CD4-positive, alpha-beta T cell treated with Interleukin-15 for 4 hours (primary cell): ENCODE measurements around the gene TPP1.

ENCODE experiments used
- DNase-seq: peaks from one replicate; pipeline ENCODE4 v3.0.0-alpha.2; 2020; ENCODE audit warnings: low spot score

TPP1 gene

GRCh38 chr11:6646918-6647679, 27.9 kb upstream of the TPP1 start:
- DNase-seq = peak; percentile 17

GRCh38 chr11:6646576-6646917, 27.3 kb upstream of the TPP1 start:
- DNase-seq = no peak

DNA sequence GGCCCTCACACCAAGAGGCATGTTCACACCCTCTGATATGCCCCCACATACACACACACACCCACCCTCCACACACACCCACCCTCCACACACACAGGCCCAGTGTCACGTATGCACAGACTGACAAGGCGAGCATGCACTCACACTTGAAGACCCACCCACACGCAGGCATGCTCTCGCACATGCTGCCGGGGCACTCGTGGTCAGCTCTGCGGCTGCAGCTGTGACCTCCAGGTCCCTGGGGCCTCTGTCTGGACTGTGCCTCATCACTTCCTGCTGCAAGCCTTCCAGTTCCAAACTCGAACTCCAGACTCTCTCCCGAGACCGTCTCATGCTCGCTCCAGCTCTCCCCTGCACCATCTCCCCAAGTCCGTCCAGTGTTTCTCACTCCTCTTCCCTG, 26.8 kb upstream of the TPP1 start:
- no peak for DNase-seq

- DNase-seq = no peak
These were observed 23.7 kb upstream of the TPP1 start for GRCh38 chr11:6642957-6643356.

- DNase-seq = no peak
These were observed 21.9 kb upstream of the TPP1 start for GRCh38 chr11:6640985-6641701.

DNA sequence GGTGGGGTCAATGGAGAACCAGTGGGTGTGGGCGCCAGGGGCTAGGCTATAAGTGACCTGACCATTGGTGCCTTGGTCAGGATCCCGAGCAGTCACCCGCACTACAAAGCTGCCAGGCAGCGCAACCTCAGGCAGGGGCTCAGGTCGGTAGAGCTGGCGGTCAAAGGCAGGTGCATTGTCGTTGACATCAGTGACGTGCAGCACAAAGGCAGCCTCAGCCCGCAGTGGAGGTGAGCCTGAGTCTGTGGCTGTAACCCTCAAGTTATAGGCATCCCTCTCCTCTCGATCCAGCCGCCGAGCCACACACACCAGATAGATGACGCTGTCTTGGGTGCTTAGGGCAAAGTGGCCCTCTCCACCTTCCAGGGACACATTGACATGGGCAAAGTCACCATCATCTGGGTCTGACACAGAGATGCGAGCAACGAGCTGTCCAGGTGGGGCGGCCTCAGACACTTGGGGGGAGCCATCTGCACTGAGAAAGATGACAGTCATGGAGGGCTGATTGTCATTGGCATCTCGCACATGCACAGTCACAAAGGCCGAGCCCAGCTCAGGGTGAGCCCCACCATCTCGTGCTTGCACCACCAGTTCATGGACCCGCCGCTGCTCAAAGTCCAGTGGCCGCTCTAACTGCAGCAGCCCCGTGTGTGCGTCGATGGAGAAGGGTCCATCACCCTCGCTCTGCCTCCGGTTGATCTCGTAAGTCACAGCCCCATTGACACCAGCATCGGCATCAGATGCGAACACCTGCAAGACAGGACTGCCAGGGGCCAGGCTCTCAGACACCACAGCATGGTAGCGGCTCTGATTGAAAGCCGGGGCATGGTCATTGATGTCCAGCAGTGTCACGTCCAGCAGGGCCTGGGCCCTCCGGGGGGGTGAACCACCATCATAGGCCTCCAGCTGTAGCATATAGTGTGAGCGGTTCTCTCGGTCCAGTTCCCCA, 21.1 kb upstream of the TPP1 start:
- DNase-seq = no peak

DNA sequence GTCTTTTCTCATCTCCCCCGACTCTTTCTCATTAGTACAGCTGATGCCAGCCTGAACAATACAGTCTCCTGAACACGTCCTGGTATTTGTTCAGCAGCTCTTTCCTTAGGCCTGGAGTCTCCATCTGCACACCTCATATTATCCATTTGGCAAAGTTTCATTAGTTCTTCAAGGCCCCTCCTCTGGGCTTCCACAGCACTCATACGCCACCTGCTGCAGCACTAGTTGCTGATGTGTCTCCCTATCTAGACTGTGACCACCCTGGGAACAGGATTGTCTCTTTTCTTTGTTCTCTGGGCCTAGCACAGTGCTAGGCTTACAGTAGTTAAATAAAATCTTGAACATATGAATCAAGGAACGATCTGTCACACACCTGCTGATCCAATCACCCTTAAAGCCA, 19.2 kb upstream of the TPP1 start:
- DNase-seq = no peak

DNA sequence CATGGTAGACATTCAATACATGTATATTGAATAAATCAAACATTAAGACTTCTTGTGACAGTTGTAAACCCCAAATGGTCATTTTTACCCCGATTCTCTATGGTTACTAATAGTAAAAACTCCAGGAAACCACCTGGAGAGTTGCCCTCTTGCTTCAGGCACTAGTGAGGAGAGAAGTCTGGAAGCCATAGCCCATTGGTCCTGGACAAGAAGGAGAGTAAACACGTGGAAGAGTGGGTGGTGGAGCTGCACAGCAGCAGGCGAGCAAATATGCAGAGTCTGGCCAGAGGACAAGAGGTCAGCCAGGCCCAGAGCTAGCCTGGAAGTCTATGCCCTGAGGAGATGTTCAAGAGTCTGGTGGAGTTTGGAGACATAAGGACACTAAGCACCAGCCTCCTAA, 18.6 kb upstream of the TPP1 start:
- no peak for DNase-seq

DNA sequence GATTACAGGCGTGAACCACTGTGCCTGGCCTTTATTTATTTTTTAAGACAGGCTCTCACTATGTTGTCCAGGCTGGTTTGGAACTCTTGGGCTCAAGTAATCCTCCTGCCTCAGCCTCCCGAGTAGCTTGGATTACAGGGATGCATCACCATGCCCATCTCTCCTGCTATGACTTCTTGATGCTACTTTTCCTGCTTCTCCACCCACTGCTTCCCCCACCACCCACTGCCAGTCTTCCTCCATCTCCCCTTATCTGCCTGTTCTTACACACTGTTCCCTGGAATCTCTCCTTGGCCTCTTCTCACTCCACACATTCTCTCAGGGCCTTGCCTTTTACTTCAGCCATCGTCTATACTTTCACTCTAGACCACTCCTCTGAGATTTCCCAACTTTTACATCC, 17.3 kb upstream of the TPP1 start:
- no peak for DNase-seq

DNA sequence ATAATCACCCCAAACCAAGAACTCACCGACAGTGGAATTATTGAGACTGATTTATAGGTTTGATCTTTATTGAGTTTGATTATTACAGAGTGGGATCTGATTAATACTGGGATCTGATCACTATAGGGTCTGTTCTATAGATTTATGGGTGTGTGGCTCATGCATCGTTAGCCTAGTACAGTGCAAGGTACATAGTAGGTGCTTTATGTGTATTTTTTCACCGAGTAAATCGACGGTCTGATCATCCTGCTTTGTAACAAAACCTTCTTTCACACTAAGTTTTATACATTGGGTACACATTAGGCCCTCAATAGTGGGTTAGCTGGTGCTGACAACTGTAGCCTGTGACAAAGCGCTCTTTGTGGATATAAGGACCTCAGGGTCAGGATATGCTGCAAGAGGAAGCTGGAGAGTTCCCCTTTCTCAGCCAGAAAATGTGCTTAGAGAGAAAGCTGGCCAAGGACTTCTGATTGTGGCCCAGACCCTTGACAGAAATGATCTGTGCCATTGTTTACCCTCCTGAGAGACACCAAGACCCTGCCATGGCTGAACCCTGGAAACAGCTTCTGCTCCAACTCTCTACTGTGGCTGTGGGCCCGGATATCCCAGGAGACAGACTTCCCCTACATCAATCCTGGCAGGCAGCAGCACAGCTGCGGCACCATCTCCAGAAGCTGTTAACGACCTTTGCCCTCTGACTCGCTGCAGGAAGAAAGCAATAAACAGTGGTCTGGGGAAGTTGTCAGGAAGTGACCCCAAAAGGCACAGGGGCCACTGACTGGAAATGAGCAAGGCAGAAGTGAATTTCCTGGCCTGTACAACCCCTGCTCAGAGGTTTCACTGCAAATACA, 16.1 kb upstream of the TPP1 start:
- DNase-seq = no peak

DNA sequence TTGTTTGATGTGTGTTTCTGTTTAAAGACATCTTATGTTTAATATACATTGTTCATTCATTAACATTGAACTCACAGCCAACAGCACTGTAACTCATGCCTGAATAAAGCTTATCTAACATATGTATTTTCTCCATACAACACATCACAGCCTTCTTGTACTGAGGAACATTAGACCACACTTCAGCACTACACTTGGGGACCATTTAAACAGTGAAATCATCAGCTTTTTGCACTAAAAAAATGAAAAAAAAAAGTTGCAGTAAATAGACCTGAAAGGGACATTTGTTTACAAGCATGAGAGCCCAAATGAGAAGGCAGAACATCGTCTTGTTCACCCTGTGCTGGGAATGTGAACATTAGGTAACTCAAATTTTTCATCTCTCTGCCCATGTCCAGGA, 15.3 kb upstream of the TPP1 start:
- DNase-seq = no peak

DNA sequence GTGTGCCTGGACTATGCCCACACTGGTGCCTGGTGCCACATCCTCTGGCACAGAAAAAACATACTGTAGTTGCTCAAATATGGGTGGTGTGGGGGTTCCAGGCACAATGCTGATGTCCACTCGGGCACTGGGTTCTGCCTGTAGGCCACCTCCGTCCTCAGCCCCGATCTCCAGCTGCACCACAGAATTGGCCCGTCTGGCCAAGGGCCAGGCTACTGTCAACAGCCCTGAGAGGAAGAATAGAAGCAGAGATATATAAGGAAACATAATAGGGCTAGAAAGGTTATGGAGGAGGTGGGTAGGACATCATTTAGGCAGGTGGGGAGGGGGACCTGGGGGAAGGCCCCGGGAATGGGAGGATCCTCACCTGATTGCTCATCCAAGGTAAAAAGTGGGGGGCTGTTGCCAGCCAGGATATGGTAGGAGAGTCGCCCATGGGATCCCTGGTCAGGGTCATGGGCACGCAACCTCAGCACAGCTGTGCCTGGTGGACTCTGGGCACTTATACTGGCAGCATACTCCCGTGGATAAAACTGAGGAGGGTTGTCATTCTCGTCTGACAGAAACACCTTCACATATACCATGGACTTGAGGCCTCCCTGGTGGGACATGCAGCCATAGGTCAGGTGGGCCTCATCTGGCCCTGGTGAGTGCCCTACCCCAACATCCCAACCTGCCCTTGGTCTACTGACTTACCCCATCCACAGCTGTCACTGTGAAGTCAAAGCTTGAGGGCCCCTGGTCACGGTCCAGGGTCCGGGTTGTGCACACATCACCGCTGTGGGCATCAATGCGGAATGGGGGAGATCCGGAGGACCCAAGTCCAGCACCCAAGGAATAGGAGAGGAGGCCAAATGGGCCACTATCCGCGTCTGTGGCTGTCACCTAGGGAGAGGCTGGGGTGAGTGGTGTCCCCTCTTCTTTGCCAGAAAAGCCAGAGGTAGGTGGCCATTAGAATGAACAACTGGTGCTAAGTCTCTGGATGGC, 14.5 kb upstream of the TPP1 start:
- DNase-seq = no peak

- no peak for DNase-seq
These were observed 13.2 kb upstream of the TPP1 start for GRCh38 chr11:6632116-6633073.

- DNase-seq = no peak
These were observed 12.2 kb upstream of the TPP1 start for GRCh38 chr11:6631361-6631890.

DNA sequence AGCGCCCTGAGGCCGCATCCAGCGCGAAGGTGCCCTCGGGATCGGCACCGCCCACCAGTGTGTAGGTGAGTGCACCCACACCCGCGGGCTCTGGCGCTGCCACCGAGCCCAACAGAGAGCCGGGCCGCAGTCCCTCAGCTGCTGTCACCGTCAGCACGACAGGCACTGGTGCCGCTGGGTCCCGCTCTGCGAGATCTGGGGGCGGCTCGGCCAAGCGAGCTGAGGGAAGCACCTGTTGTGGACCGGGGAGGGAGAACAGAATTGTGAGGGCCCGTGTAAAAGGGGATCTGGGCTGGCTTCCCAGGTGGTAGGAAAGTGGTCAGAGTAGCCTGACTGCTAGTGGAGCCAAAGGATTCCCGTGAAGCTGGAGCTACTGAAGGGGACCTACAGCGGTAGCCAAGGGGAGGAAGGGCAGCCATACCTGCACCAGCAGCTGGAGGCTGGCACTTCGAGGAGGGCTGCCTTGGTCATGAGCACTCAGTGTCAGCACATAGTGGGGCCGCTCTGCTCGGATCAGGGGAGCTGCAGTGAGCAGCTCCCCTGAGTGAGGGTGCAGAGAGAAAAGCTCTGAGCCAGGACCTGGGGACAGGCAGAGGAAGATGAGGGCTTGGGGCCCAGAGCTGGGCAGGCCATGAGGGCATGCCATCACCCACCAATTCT, 11.5 kb upstream of the TPP1 start:
- DNase-seq = no peak

DNA sequence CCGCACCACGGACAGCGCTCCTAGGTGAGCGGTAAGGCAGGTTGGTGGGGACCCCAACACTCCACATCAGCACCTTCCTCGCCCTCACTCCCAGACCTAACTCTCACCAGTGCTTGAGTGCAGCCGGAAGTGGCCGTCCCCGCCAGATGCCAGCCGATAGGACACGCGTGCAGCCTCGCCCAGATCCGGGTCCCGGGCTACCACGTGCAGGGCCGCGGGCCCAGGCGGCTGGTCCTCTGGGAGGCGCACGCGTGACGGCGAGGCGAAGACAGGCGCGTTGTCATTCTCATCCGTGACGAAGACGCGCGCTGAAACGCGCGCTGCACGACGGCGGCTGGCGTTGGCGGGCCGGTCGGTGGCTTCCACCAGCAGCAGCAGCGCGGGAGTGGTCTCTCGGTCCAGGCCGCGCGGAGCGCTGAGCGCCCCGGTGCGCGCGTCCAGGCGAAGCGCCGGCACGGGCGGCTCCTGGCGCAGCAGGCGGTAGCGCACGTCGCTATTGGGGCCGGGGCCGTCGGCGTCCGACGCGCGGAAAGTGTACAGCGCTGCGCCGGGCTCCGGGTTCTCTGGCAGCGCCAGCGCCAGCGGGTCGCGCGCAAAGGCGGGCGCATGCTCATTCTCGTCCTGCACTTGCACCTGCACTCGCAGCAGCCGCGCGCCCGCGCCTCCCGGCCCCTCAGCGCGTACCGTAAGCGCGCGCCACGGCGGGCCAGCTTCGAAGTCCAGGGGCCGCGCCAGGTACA, 10.8 kb upstream of the TPP1 start:
- no peak for DNase-seq

DNA sequence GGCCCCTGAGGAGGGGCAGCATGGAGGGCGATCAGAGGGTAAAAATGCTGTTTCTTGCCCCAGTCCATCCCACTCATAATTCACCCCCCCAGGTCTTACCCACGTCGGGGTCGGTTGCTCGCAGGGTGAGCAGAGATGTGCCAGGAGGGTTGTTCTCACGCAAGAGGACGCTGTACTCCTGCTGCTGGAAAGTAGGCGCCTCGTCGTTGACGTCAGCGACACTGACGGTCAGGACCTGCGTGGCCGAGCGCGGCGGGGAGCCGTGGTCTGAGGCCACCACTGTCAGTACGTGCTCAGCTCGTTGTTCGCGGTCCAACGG, 10.3 kb upstream of the TPP1 start:
- DNase-seq = no peak

DNA sequence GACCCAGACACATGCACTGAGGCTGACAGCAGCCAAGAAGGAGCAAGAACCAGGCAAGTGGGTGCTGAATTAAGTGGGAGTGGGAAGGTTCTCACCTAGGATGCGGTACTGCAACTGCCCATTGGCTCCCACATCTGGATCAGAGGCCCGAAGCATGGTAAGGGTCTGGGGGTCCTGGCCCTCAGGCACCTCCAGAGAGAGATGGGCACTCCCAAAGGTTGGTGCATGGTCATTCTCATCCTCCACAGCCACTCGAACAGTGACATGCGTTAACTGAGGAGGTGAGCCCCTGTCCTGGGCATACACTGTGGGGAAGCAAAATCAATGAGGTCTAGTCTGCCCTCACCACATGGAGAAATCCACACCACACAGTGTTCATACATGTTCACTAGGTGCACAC, 9.3 kb upstream of the TPP1 start:
- no peak for DNase-seq
